K562 (cell line): ENCODE results near the gene DHRS11. TPM values are rescaled to one million over a fixed set of nuclear protein-coding genes. Genes with fewer than 3 reads are reported as not detected.

Experiments used
- ATAC-seq: fragments of 200-7000 bp; cut with Tn5 transposase; 3 replicates; pipeline ENCODE4 v1.9.1; 2020; ENCODE audit warnings: moderate library complexity
- BruUV-seq: library from RNA; stranded (reverse); fragments of 400-500 nt; replicated peaks from 2 replicates; lab custom pipeline; 2021; lab: Mats Ljungman, UMichigan
- CTCF ChIA-PET: fragments of 300-600 bp; formaldehyde crosslinking; extraction: SDS; loops from one replicate; lab custom pipeline; 2021; ENCODE audit warnings: low intra/inter-chr PET ratio; lab: Yijun Ruan, JAX
- POLR2A ChIA-PET: fragments of 300-600, 350-650 bp; sonication (Branson Sonifier 250); formaldehyde crosslinking; extraction: SDS; loops from one replicate; lab custom pipeline; 2021; ENCODE audit warnings: antibody characterized with exemption, inconsistent platforms; lab: Yijun Ruan, JAX
- DNase-seq, 4 experiments: peaks; one replicate each; pipeline versions ENCODE4 v3.0.0 to v3.0.0-alpha.2; 2011 to 2018; ENCODE audit warnings: low spot score in 3 of 4, mixed read lengths in 3 of 4; ENCODE audit errors: extremely low read depth in 1 of 4
- FAIRE-seq: peaks from 2 replicates; lab custom pipeline; 2011; peaks lifted over from hg19 to GRCh38; lab: Jason Lieb, UNC
- H2AFZ ChIP-seq: 2 replicates; pipeline ENCODE4 v1.6.0; 2011; ENCODE audit warnings: low read depth, low read length, control low read depth, inconsistent platforms
- H3K27ac ChIP-seq: fragments of 200-600 bp; 3 replicates; pipeline ENCODE4 v1.8.0; 2011; ENCODE audit warnings: low read depth, mild to moderate bottlenecking, control low read depth, inconsistent platforms, low read length, moderate library complexity, mixed read lengths; ENCODE audit errors: extremely low read depth
- H3K27me3 ChIP-seq, 2 experiments: fragments of 300-600 bp in 1 of 2; 2 replicates in 1 of 2; 3 replicates in 1 of 2; pipeline versions ENCODE4 v1.6.0 to v1.8.0; 2011; ENCODE audit warnings: inconsistent platforms in 2 of 2, low read length in 2 of 2, mild to moderate bottlenecking in 1 of 2, mixed read lengths in 1 of 2, moderate library complexity in 1 of 2; ENCODE audit not compliant: control insufficient read depth in 2 of 2, insufficient read depth in 2 of 2
- H3K36me3 ChIP-seq: fragments of 300-600 bp; 3 replicates; pipeline ENCODE4 v1.8.0; 2011; ENCODE audit warnings: mild to moderate bottlenecking, low read length, inconsistent platforms; ENCODE audit not compliant: control insufficient read depth, insufficient read depth
- H3K4me1 ChIP-seq, 2 experiments: fragments of 200-600 bp in 1 of 2; replicated peaks in 1 of 2; 2 replicates in 1 of 2; 3 replicates in 1 of 2; pipeline versions ENCODE4 v1.5.1 to v1.8.0; 2011; ENCODE audit warnings: inconsistent platforms in 2 of 2, low read length in 2 of 2, mild to moderate bottlenecking in 1 of 2, mixed read lengths in 1 of 2, moderate library complexity in 1 of 2; ENCODE audit not compliant: control insufficient read depth in 2 of 2, insufficient read depth in 2 of 2
- H3K4me2 ChIP-seq: 2 replicates; pipeline ENCODE4 v1.6.1; 2011; ENCODE audit warnings: low read length, control low read depth, inconsistent platforms, mixed read lengths; ENCODE audit not compliant: insufficient read depth
- H3K4me3 ChIP-seq: fragments of 200-600 bp; sonication (generic), shearing (Covaris generic); 2 replicates; pipeline ENCODE4 v1.5.1; 2016; ENCODE audit warnings: control low read depth, inconsistent platforms
- H3K79me2 ChIP-seq: fragments of 200-600 bp; 3 replicates; pipeline ENCODE4 v1.8.0; 2011; ENCODE audit warnings: low read length, inconsistent platforms; ENCODE audit not compliant: control insufficient read depth, insufficient read depth
- H3K9ac ChIP-seq, 2 experiments: 2 replicates each; pipeline versions ENCODE4 v1.6.0 to v1.6.1; 2011; ENCODE audit warnings: low read depth in 2 of 2, low read length in 2 of 2, control low read depth in 1 of 2, inconsistent platforms in 1 of 2, mild to moderate bottlenecking in 1 of 2, mixed read lengths in 1 of 2; ENCODE audit not compliant: insufficient read depth in 1 of 2
- H3K9me1 ChIP-seq: one replicate; pipeline ENCODE4 v1.6.0; 2011; ENCODE audit warnings: inconsistent platforms, mild to moderate bottlenecking, low read length, moderate library complexity; ENCODE audit not compliant: control insufficient read depth, insufficient read depth
- H3K9me3 ChIP-seq: replicated peaks from 2 replicates; pipeline ENCODE4 v1.5.1; 2011; ENCODE audit warnings: low read depth, low read length, inconsistent platforms; ENCODE audit not compliant: control insufficient read depth, insufficient read depth
- H4K20me1 ChIP-seq: replicated peaks from 2 replicates; pipeline ENCODE4 v1.6.1; 2011; ENCODE audit warnings: low read length, inconsistent platforms, mixed read lengths; ENCODE audit not compliant: control insufficient read depth, insufficient read depth
- RBM17 ChIP-seq: fragments of 200-400 bp; formaldehyde crosslinking; IDR thresholded peaks from 2 replicates; pipeline ENCODE4 v1.6.1; 2017; ENCODE audit warnings: low read depth, mild to moderate bottlenecking, low read length, borderline replicate concordance
- WGBS: fragments of 100-300 bp; shearing (Covaris generic); methylation state at CpG from one replicate; pipeline ENCODE4 v1.1.6; 2016; ENCODE audit warnings: low coverage, mixed read lengths; ENCODE audit not compliant: insufficient coverage; ENCODE audit errors: missing lambda C conversion rate; 5-methylcytosine and 5-hydroxymethylcytosine counted together
- in situ Hi-C: fragments of 300-500 bp; cut with MboI; formaldehyde crosslinking; loops from 4 replicates; pipeline ENCODE4 v1.15.0; 2018; ENCODE audit warnings: inconsistent platforms, mixed read lengths
- intact Hi-C: fragments of 100-400 bp; cut with micrococcal nuclease; formaldehyde crosslinking; loops from 2 replicates; pipeline ENCODE4 v1.14.2; 2022
- polyA plus RNA-seq, 8 experiments: library from polyadenylated mRNA; depleted of rRNA in 4 of 8; stranded (reverse) in 5 of 8; unstranded in 3 of 8; fragments of >200 nt; fragmentation: Nextera tagmentation in 2 of 8; fragmentation: Illumina TruSeq in 1 of 8; extraction: Ambion mirVana in 2 of 8; extraction: Trizol in 1 of 8; gene quantifications; 2 replicates each; pipeline versions ENCODE4 v1.2.1 to v1.2.3, GENCODE V29; 2011 to 2014; ENCODE audit warnings: inconsistent platforms in 1 of 8, missing spikeins in 1 of 8
- total RNA-seq, 7 experiments: library from RNA; depleted of rRNA in 6 of 7; stranded (reverse); fragments of >200 nt in 6 of 7; fragmentation: Illumina TruSeq in 2 of 7; extraction: Trizol in 2 of 7; gene quantifications; 2 replicates each; pipeline versions ENCODE4 v1.2.1 to v1.2.3, GENCODE V29; 2011 to 2021; ENCODE audit warnings: low replicate concordance in 1 of 7
- TF ChIP-seq, protein P1 (sequence below), 2 experiments: fragments of 450-650 bp; IDR thresholded peaks; 2 replicates each; pipeline ENCODE4 v1.6.1; 2016
- TF ChIP-seq, protein P2 (sequence below), 2 experiments: fragments of 450-650 bp in 1 of 2; sonication (generic) in 1 of 2; formaldehyde crosslinking in 1 of 2; IDR thresholded peaks; 2 replicates each; pipeline versions ENCODE4 v1.7.1 to v1.9.0; 2016 to 2022; ENCODE audit warnings: inconsistent platforms in 1 of 2, mild to moderate bottlenecking in 1 of 2, missing genetic modification reagents in 1 of 2

DHRS11 gene
- total and polyA plus RNA-seq, 9 of the 15 experiments (the other 6 are each of a cell fraction or from before 2014, with no cell fraction given): 15.2 to 123 (median 59.8) TPM

DNA sequence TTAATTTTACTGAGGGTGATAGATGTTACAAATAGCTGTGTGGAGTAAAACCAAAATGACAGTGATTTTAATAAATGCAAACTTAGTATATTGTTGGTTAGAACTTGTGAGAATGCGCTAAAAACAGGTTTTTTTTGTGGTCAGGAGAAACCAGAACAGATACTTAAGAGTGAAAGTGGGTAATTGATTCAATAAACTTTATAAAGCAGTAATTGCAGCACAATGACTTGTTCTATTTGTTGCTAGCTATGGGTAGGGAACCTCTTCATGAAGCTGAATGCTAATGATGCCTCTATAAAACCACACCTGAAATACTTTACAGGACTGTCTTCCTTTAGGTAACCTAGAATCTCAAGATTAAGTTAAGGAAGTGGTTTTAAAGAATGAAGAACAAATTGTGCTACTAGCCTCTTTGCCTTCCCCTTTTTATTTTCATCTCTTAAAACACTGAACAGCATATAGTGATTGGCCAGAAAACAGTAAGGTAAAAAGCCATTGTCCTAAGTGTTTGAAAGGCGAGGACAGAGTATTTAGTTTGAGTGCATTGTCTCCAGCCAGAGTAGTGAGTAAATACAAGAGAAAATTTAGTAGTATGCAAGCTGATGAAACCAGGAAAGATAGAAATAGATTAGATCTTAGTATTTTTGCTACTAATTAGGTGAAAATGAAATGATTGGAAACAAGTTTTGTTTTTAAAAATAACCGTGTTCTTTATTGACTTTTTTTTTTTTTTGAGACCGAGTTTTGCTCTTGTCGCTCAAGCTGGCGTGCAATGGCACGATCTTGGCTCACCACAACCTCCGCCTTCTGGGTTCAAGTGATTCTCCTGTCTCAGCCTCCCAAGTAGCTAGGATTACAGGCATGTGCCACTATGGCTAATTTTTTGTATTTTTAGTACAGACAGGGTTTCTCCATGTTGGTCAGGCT, 40.9 kb upstream of the DHRS11 start:
- WGBS: 98% methylated on average over 8 of the region's 8 CpGs
- Histone ChIP-seq H3K9me3 (no peaks in the 10 kb centered on the region), H2AFZ (no peak overlapping the region), H3K79me2 (peaks cover 96% of the 10 kb centered on the region), H3K4me1 (peaks cover 0 to 9% of the 10 kb centered on the region in 2 experiments; a peak in 3 of 5 replicates), H4K20me1 (peaks cover 7% of the 10 kb centered on the region; the same call in 1 of the 2 replicates), H3K9ac (no peak overlapping the region), H3K4me2 (no peak overlapping the region), H3K27ac (0 out of 3 replicates have a peak overlapping the region, but pooled peaks have one; percentile 11), H3K9me1 (no peaks in the 10 kb centered on the region), H3K36me3 (peaks cover 68% of the 10 kb centered on the region), H3K27me3 (no peaks in the 10 kb centered on the region), H3K4me3 (no peak overlapping the region)
- FAIRE-seq (no peak), ATAC-seq (no peak), DNase-seq (no peak)
- POLR2A ChIA-PET: interaction anchor here (1.0 to 1.5 kb wide), 2 partner anchors 14 to 51 kb away, joined by 3 to 4 read pairs; partner anchors contain the start of gene MRM1
- CTCF ChIA-PET: no interaction called here
- no TSS peak for BruUV-seq
- in situ Hi-C loops: no loop called here
- TF ChIP-seq RBM17: no peak
- TF ChIP-seq, protein P1, sequence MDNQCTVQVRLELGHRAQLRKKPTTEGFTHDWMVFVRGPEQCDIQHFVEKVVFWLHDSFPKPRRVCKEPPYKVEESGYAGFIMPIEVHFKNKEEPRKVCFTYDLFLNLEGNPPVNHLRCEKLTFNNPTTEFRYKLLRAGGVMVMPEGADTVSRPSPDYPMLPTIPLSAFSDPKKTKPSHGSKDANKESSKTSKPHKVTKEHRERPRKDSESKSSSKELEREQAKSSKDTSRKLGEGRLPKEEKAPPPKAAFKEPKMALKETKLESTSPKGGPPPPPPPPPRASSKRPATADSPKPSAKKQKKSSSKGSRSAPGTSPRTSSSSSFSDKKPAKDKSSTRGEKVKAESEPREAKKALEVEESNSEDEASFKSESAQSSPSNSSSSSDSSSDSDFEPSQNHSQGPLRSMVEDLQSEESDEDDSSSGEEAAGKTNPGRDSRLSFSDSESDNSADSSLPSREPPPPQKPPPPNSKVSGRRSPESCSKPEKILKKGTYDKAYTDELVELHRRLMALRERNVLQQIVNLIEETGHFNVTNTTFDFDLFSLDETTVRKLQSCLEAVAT (IDR thresholded peaks at IDR 0.05): 0 out of 4 replicates have a peak, but pooled peaks of 1 of the 2 experiments have one; percentile 33
- TF ChIP-seq, protein P2, sequence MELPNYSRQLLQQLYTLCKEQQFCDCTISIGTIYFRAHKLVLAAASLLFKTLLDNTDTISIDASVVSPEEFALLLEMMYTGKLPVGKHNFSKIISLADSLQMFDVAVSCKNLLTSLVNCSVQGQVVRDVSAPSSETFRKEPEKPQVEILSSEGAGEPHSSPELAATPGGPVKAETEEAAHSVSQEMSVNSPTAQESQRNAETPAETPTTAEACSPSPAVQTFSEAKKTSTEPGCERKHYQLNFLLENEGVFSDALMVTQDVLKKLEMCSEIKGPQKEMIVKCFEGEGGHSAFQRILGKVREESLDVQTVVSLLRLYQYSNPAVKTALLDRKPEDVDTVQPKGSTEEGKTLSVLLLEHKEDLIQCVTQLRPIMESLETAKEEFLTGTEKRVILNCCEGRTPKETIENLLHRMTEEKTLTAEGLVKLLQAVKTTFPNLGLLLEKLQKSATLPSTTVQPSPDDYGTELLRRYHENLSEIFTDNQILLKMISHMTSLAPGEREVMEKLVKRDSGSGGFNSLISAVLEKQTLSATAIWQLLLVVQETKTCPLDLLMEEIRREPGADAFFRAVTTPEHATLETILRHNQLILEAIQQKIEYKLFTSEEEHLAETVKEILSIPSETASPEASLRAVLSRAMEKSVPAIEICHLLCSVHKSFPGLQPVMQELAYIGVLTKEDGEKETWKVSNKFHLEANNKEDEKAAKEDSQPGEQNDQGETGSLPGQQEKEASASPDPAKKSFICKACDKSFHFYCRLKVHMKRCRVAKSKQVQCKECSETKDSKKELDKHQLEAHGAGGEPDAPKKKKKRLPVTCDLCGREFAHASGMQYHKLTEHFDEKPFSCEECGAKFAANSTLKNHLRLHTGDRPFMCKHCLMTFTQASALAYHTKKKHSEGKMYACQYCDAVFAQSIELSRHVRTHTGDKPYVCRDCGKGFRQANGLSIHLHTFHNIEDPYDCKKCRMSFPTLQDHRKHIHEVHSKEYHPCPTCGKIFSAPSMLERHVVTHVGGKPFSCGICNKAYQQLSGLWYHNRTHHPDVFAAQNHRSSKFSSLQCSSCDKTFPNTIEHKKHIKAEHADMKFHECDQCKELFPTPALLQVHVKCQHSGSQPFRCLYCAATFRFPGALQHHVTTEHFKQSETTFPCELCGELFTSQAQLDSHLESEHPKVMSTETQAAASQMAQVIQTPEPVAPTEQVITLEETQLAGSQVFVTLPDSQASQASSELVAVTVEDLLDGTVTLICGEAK (IDR thresholded peaks at IDR 0.05): peak; percentile 39; the same call in 1 of the 2 replicates
- TF ChIP-seq, protein P2 (CRISPR knock-in tag; IDR thresholded peaks at IDR 0.05): no peak
- intact Hi-C loops: no loop called here
